GM18951 (cell line): ENCODE results near the gene CIRBP.
A peak's percentile ranks its signal among the peaks of the same experiment; 100 is the strongest.

Source experiments
- POLR2A ChIP-seq: IDR thresholded peaks from 4 replicates; pipeline ENCODE4 v1.6.1; 2011; ENCODE audit warnings: mild to moderate bottlenecking; ENCODE audit not compliant: insufficient read length, insufficient read depth; ENCODE audit errors: extremely low read depth
- in situ Hi-C: fragments of 300-500 bp; cut with MboI; formaldehyde crosslinking; loops from one replicate; pipeline ENCODE4 v1.12.0; 2022; ENCODE audit warnings: low sequenced_read_pairs, mixed read lengths, inconsistent platforms; ENCODE audit not compliant: unreplicated experiment

The CIRBP gene

DNA sequence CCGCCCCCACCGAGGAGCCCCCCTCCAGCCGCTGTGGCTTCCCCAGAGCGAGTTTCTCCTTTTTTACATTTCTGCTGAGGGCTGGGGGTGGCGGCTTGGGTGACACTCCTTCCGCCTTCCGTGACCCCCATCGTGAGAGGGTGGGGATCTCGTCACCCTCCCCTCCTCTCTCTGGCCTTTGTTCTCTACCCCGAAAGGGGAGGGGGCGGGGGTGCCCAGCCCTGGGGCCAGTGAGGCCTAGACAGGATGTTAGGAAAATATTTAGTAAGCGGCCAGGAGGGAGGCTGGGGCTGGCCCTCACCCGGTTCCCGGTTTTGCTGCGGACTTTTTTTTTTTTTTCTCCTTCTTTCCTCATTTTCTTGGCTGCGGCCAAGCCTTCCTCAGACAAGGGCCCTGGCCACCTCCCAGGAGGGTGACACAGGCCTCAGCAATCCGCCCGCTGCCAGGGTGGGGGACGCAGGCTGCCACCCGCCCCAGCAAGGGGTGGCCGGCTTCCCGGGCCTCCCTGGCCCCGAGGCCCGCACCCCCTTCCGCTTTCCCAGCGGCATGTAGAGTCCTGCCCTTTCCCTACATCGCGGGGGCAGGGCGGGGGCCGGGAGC, 16.8 kb upstream of the CIRBP start:
- in situ Hi-C loops = no loop called here
- TF ChIP-seq POLR2A = no peak

DNA sequence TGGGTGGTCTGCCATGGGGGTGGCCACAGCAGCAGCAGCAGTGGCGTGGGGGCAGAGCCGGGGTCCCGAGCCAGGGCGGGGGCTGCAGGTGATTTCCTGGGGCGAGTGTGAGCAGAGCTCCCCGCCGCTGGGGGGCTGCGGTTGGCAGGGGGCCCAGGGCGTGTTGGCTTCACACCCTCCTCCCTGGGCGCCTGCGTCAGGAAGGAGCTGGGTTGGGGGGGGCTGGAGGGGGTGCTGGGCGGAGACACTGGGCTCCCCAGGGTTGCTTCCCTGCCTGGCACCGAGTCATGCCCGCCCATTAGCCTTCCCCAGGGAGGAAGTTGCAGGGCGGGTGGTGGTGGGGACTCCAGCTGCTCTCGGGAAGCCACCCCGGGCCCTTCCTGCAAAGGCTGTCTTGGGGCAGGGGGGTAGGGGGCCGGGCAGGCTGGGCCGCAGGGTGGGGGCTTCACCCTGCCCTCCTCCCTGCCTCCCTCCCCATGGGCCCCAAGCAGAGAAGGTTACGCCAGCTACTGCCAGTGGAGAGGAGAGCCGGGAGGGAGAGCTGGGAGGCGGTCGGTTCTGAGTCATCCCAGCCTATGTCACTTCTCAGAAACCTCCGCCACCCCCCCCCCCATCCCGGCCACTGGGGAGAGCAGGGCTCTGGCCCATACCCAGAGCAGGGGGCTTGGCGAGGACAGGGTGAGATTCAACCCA, 16.2 kb upstream of the CIRBP start:
- in situ Hi-C loops = no loop called here
- no peak for TF ChIP-seq POLR2A

DNA sequence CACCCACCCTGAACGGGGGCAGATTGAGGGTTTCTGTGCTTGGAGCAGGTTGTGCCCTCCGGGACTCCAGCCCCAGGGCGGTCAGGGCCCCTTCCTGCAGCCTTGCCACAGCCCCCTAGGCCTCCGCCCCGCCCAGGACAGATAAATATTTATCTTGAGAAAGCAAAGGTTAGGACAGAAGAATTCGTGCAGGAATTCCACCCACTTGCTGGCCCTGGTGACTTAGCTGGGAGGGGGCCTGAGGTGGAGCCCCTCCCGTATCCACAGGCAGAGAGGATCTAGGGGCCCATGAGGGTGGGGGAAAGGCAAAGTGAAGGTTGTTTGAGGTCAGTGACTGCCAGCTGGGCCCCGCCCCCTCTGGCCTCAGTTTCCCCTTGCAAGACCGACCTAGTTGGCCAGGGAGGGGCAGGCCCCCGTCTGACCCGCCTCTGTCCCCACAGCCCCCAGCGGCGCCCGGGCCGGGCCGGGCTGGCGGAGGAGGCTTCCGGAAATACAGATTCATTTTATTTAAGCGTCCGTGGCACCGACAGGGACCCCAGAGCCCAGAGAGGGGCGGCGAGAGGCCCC, 15.5 kb upstream of the CIRBP start:
- TF ChIP-seq POLR2A = no peak

DNA sequence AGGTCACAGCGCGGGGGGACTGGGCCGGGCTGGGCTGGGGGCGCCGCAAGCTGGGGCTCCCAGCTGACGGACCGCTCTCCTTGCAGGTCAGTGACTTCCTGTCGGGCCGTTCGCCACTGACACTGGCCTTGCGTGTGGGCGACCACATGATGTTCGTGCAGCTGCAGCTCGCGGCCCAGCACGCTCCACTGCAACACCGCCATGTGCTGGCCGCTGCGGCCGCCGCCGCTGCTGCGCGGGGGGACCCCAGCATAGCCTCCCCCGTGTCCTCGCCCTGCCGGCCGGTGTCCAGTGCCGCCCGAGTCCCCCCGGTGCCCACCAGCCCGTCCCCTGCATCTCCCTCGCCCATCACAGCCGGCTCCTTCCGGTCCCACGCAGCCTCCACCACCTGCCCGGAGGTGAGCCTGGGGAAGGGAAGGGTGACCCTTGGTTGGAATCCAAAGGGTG, 15.0 kb upstream of the CIRBP start:
- TF ChIP-seq POLR2A = no peak
- in situ Hi-C loops = no loop called here

More for the DNA sequence above, 15.5 kb upstream of the CIRBP start:
- in situ Hi-C loops = no loop called here

DNA sequence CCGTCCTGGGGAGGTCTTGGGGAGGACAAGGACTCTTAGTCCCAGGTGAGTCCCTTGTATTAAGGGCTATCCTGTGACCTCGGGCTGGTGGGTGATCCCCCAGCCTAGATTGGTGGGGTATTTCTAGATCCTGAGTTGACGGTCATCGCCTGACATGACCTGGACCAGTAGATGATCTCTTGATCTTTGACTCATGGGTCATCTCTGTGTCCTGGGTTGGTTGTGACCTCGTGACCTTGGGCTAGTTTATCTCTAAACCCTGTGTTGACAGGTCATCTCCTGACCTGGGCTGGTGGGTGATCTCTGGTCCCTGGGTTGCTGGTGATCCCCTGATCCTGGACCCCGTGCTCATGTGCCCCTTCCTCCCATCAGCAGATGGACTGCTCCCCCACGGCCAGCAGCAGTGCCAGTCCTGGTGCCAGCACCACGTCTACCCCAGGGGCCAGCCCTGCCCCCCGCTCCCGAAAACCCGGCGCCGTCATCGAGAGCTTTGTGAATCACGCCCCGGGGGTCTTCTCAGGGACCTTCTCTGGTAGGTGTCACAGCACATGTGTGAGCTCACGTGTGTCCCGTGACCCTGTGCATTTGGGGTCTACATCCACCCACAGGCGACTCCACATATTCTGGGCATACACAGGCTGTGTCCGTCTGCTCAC, 14.5 kb upstream of the CIRBP start:
- in situ Hi-C loops = no loop called here
- TF ChIP-seq POLR2A = no peak

DNA sequence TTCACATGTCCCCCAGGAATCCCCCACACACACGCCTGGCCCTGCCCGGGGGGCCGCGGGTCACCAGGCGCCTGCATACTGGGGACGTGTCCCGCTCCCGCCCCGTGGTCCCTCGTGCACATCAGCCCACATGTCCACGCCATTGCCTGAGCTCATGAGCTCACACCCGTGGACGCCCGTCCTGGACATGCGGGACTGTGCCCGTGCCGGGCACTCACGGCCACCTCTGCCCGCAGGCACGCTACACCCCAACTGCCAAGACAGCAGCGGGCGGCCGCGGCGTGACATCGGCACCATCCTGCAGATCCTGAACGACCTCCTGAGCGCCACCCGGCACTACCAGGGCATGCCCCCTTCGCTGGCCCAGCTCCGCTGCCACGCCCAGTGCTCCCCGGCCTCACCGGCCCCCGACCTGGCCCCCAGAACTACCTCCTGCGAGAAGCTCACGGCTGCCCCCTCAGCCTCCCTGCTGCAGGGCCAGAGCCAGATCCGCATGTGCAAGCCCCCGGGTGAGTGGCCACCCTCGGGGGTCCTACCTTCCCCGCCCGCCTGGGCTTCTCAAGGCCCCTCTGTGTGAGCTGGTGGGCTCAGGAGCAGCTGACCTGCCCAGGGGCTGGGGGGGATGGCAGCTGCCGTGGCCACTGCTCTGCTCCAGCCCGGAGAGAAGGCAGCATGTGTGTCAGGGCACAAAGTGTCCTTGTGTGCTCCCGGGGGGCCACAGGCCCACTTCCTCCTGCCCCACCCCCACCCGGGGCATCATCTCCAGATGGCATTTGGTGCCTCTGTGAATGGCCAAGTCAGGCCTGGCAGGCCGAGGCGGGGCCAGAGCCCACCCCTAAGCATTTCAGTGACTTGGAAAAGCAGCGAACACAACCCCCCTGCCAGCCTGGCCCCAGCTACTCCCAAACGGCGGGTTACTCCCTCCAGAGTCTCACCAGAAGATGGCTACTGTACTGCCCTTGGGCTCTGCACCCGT, 13.7 kb upstream of the CIRBP start:
- TF ChIP-seq POLR2A = peak; percentile 9
- in situ Hi-C loops = no loop called here

DNA sequence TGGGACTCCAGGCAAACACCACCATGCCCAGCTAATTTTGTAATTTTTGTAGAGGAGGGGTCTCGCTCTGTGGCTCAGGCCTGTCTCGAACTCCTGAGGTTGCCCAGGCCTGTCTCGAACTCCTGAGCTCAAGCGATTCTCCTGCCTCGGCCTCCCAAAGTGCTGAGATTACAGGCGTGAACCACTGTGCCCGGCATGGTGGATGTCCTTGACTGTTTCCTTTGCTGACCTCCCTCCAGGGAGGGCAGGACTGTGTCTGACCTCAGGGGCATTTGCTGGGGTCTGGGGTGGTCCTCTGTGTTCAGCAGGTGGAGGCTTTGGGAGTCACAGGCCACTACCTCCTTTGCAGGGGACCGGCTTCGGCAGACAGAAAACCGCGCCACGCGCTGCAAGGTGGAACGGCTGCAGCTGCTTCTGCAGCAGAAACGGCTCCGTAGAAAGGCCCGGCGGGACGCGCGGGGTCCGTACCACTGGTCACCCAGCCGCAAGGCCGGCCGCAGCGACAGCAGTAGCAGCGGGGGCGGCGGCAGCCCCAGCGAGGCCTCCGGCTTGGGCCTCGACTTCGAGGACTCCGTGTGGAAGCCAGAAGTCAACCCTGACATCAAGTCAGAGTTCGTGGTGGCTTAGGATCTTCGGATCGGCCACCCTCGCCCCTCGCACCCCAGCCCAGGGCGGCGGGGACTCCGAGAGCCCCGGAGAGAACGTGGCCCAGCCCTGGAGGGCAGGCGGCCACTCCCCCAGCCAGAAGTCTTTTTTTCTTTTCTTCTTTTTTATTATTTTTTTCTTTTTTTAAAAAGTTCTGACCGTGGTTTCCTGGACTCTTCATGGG, 12.3 kb upstream of the CIRBP start:
- in situ Hi-C loops = no loop called here
- no peak for TF ChIP-seq POLR2A

DNA sequence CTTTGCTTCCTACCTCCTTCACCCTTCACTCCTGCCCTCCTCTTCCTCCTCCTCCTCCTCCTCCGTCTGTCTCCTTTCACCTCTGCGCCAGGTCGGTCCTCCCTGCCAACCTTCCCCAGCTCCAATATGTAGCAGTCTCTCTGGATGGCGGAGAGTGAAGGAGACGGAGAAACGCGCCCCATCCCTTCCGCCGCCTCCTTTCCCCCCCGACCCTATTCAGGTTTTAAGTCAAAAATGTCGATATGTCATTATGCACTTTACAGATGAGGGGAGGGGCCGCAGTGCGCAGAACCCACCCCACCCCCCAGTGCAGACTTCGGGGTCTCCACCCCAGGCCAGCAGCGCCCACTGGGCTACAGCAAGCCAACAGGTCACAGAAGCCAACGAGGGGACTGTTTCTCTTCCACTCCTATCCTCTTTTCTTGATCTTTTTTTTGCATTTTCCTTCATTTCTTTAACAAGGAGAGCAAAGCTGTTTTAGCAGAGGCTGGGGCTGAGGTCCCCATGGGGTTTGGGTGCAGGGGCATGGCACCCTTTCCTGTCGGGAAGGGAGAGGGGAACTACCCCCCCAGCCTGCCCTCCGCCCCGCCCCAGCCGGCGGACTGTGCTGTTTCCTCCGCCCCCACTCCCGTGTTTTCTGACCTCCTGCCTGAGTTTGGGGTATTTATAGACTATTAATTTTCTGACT, 11.5 kb upstream of the CIRBP start:
- in situ Hi-C loops = no loop called here
- peak; percentile 6 for TF ChIP-seq POLR2A

DNA sequence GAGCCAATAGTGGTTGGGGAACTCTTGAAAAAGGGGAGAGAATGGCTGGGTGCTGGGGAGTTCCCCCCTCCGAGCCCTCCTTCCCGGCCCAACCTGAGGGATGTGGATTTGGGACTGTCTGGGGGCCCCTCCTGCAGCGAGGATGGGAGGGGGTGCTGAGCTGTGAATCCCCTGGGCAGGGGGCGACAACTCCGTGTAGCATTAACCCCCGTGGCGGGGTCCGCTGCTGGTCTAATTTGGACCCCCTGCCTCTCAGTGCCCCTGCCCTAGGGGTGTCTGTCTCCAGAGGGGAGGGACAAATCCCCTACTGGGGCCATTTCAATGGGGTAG, 11.0 kb upstream of the CIRBP start:
- TF ChIP-seq POLR2A = peak; percentile 18
- in situ Hi-C loops = no loop called here

DNA sequence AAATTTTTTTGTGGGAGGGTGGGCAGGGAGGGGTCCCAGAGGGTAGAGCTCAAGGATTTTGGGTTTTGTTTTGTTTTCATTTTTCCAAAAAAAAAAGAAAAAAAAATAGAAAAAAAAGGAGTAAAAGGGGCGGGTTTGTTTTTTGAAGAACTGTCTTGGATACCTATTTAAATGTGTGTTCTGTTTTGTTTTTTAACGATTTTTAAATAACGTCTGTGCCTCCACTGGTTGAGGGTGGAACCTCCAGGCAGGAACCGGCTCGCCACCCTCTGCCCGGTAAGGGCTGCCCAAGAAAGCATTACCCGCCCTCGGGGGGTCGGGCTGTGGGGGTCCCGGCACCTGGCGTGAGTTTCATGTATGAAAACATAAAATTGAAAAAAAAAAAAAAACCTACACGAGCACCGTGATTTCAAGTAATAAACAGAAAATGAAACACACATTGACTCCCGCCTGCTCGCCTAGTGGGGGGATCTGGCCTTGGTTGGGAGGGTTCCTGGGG, 10.4 kb upstream of the CIRBP start:
- TF ChIP-seq POLR2A = no peak
- in situ Hi-C loops = no loop called here

DNA sequence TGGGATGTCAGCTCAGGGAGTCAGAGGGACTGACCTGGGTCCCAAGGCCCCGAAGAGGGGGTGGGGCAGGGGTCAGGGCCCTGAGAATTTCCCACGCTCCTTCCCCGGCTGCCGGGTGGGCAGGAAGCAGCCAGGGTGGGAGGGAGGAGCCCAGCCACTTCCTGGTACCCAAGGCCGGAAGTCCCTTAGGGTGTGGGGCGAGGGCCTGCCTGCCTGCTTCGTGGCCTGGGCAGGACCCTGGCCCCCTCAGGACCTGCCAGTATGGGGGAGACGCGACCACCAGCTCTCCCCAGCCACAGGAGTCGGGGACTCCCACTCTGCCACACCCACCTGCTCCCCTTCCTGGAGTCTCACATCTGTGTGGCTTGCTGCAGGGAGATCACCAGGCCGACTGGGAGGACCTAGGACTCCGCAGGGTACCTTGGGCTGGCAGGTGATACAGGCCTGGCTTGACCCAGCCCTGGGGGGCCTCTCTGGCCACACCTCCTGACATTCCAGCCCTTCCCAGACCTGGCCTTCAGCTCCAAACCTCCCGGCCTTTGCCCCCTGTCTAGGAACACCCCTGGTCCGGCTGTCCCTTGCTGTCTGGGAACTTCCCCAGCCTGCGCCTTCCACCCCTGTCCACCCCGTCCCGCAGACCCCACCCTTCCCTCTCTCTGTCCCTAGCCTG, 9.8 kb upstream of the CIRBP start:
- in situ Hi-C loops = no loop called here
- TF ChIP-seq POLR2A = peak; percentile 82
